Measurements from ENCODE around the gene GRAMD1B.

DNA sequence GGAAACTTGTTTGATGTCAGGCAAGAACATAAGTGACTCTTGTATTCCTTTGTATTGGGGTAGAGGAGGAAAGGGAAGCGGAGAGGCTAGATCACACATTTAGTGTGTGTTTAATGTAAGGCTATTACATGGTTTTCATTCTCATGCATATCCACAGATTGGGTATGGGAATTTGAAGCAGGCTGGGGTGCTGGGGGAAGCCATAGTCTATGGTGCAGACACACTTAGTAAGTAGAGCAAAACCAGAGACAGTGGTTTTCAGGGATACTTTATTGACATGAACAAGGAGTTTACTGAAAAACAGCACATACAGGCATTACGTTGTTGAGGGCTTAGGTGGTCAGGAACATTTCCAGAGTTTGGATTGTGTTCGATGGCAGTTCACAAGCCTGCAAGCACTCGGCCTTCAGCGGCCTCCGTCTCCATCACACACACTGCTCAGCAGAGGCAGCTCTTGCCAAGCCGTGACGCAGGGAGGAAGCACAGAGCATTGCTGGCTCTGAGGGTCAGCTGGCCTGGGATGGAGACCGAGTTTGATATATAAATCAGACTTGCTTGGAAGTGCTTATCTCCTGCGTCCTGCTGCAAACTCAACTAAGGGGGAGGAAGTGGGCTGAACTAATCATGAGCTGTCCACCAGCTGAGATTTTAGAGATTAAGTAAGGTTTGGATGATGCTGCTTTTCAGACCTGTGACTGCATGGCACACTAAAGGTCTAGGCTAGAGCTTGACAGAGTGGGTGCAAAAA, 199.0 kb downstream of the GRAMD1B start:
- TF ChIP-seq, protein P1, sequence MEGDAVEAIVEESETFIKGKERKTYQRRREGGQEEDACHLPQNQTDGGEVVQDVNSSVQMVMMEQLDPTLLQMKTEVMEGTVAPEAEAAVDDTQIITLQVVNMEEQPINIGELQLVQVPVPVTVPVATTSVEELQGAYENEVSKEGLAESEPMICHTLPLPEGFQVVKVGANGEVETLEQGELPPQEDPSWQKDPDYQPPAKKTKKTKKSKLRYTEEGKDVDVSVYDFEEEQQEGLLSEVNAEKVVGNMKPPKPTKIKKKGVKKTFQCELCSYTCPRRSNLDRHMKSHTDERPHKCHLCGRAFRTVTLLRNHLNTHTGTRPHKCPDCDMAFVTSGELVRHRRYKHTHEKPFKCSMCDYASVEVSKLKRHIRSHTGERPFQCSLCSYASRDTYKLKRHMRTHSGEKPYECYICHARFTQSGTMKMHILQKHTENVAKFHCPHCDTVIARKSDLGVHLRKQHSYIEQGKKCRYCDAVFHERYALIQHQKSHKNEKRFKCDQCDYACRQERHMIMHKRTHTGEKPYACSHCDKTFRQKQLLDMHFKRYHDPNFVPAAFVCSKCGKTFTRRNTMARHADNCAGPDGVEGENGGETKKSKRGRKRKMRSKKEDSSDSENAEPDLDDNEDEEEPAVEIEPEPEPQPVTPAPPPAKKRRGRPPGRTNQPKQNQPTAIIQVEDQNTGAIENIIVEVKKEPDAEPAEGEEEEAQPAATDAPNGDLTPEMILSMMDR (IDR thresholded peaks at IDR 0.05): no peak
- TF ChIP-seq, protein P2, sequence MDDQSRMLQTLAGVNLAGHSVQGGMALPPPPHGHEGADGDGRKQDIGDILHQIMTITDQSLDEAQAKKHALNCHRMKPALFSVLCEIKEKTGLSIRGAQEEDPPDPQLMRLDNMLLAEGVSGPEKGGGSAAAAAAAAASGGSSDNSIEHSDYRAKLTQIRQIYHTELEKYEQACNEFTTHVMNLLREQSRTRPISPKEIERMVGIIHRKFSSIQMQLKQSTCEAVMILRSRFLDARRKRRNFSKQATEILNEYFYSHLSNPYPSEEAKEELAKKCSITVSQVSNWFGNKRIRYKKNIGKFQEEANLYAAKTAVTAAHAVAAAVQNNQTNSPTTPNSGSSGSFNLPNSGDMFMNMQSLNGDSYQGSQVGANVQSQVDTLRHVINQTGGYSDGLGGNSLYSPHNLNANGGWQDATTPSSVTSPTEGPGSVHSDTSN (IDR thresholded peaks at IDR 0.05): no peak
